Naive thymus-derived CD8-positive, alpha-beta T cell (primary cell): ENCODE measurements around the gene CASS4. TPM values are rescaled to one million over a fixed set of nuclear protein-coding genes. Genes with fewer than 3 reads are reported as not detected.

ENCODE experiments used
- ATAC-seq, 2 donors: fragments of 150-1000 bp; cut with Tn5 transposase in 1 of 2; sonication (Bioruptor Pico), chemical (Tn5 transposase) in 1 of 2; 1 replicate in 1 of 2; 2 replicates in 1 of 2; pipeline ENCODE4 v1.10.0; 2021; ENCODE audit warnings: mild to moderate bottlenecking in 2 of 2, moderate library complexity in 2 of 2
- POLR2A ChIA-PET: fragments of 350-600 bp; sonication (Branson Sonifier 250); formaldehyde crosslinking; loops from one replicate; lab custom pipeline; 2021; ENCODE audit warnings: antibody characterized with exemption; lab: Charles Lee
- DNase-seq, 10 donors: peaks; one replicate each; pipeline versions ENCODE4 v3.0.0 to v3.0.0-alpha.2; 2020 to 2022
- H3K27ac Mint-ChIP-seq, 10 donors: one replicate each; pipeline ENCODE4 v1.8.0; 2020 to 2022; ENCODE audit warnings: mild to moderate bottlenecking in 10 of 10, mixed read lengths in 10 of 10, moderate library complexity in 4 of 10, inconsistent platforms in 1 of 10
- H3K27me3 Mint-ChIP-seq, 5 donors: one replicate each; pipeline ENCODE4 v1.8.0; 2021 to 2022; ENCODE audit warnings: mixed read lengths in 5 of 5
- H3K36me3 Mint-ChIP-seq, 3 donors: one replicate each; pipeline ENCODE4 v1.8.0; 2020 to 2022; ENCODE audit warnings: mixed read lengths in 3 of 3, mild to moderate bottlenecking in 2 of 3, inconsistent platforms in 1 of 3
- H3K4me1 Mint-ChIP-seq, 4 donors: one replicate each; pipeline ENCODE4 v1.8.0; 2021 to 2022; ENCODE audit warnings: mixed read lengths in 4 of 4
- H3K4me3 Mint-ChIP-seq, 10 donors: one replicate each; pipeline ENCODE4 v1.8.0; 2020 to 2022; ENCODE audit warnings: mild to moderate bottlenecking in 10 of 10, mixed read lengths in 10 of 10, moderate library complexity in 6 of 10, inconsistent platforms in 1 of 10
- H3K9me3 Mint-ChIP-seq, 9 donors: one replicate each; pipeline ENCODE4 v1.8.0; 2020 to 2022; ENCODE audit warnings: mixed read lengths in 9 of 9, mild to moderate bottlenecking in 3 of 9, inconsistent platforms in 1 of 9, moderate library complexity in 1 of 9
- polyA plus RNA-seq, 3 donors: library from polyadenylated mRNA; unstranded; fragments of 300-500 nt; fragmentation: Illumina TruSeq; gene quantifications; one replicate each; pipeline ENCODE4 v1.2.3, GENCODE V29; 2021
- total RNA-seq, 8 experiments: library from RNA in 2 of 8; stranded (reverse) in 2 of 8; gene quantifications; one replicate each; pipeline ENCODE4 v1.2.3 and lab custom pipeline; 2021 to 2026

The CASS4 gene
- total and polyA plus RNA-seq, 5 experiments from 2014 or later, result 5.5 to 12.9 (median 11.2) TPM

- Mint-ChIP-seq H3K4me1 (peaks cover 43 to 73% (median 65%) of the 10 kb centered on the region in 4 donors), H3K4me3 (peak overlapping the region in 1 of 10 donors; percentile 15), H3K27ac (peak overlapping the region in 5 of 10 donors; percentile 19 to 93 (median 49)), H3K9me3 (no peaks in the 10 kb centered on the region), H3K27me3 (no peaks in the 10 kb centered on the region), H3K36me3 (peaks cover 0 to 40% (median 2%) of the 10 kb centered on the region in 3 donors)
- ATAC-seq, result no peak
- POLR2A ChIA-PET, result no interaction called here
- DNase-seq, result no peak
Measured at GRCh38 chr20:56433880-56434255, 21.8 kb downstream of the CASS4 start.

GRCh38 chr20:56437196-56437960 lies 25.3 kb downstream of the CASS4 start:
- Mint-ChIP-seq H3K4me3 (peak overlapping the region in 3 of 10 donors; percentile 12 to 49 (median 22)), H3K36me3 (peaks cover 0 to 34% (median 2%) of the 10 kb centered on the region in 3 donors), H3K27me3 (no peaks in the 10 kb centered on the region), H3K27ac (peak overlapping the region in 8 of 10 donors; percentile 10 to 92 (median 64)), H3K9me3 (no peaks in the 10 kb centered on the region), H3K4me1 (peaks cover 38 to 70% (median 64%) of the 10 kb centered on the region in 4 donors)
- ATAC-seq, result no peak
- no peak for DNase-seq
- POLR2A ChIA-PET, result interaction anchor here (0.7 to 1.7 kb wide), 3 partner anchors 15 to 42 kb away, joined by 3 to 4 read pairs (median 3); partner anchors contain the start of gene CASS4

- Mint-ChIP-seq H3K36me3 (peaks cover 0 to 27% (median 0%) of the 10 kb centered on the region in 3 donors), H3K4me3 (peak overlapping the region in 8 of 10 donors; percentile 21 to 72 (median 40)), H3K4me1 (peaks cover 37 to 69% (median 64%) of the 10 kb centered on the region in 4 donors), H3K27ac (peak overlapping the region in 9 of 10 donors; percentile 24 to 90 (median 75)), H3K9me3 (no peaks in the 10 kb centered on the region), H3K27me3 (no peaks in the 10 kb centered on the region)
- ATAC-seq, result no peak
- POLR2A ChIA-PET, result interaction anchor here (1.2 to 2.4 kb wide), 2 partner anchors 26 to 29 kb away, joined by 3 to 16 read pairs; partner anchors contain the start of gene CASS4
- DNase-seq, result no peak
Measured at GRCh38 chr20:56438284-56438683, 26.2 kb downstream of the CASS4 start.

DNA sequence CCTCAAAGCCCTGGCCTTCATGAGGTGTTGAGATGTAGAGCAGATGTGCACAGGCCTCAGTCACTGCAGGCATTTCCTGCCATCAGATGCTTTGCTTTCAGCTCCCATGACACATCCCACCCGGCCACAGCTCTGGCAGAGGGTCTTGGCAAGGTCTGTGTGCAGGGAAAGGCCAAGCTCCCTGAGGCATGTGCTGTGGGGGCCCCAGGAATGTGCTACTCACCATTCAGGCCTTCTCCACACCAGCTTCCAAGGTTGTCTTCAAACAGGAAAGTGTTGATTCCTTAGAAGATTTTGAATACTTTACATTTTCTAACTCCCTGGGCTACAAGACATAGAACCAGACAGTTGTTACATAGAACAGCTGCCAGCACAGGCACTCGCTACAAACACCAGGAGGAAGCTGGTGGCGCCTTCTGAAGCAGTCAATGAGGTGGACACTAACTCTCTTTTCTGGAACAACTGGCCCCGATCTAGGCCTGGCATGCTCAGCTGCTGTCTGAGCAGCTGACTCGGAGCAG lies 27.8 kb downstream of the CASS4 start:
- no peaks in the 10 kb centered on the region for H3K27me3 Mint-ChIP-seq
- peaks cover 36 to 67% (median 59%) of the 10 kb centered on the region in 4 donors for H3K4me1 Mint-ChIP-seq
- DNase-seq (peak in 1 of 10 donors; percentile 24), ATAC-seq (peak; percentile 14 to 39)
- peak overlapping the region; percentile 53 to 84 (median 73) for H3K4me3 Mint-ChIP-seq
- H3K27ac Mint-ChIP-seq, result peak overlapping the region; percentile 82 to 96 (median 92)
- no peaks in the 10 kb centered on the region for H3K9me3 Mint-ChIP-seq
- POLR2A ChIA-PET, result interaction anchor here (1.0 to 2.4 kb wide), 6 partner anchors 10 to 30 kb away, joined by 3 to 16 read pairs (median 8); partner anchors contain the start of gene CASS4
- peaks cover 0 to 21% (median 0%) of the 10 kb centered on the region in 3 donors for H3K36me3 Mint-ChIP-seq

DNA sequence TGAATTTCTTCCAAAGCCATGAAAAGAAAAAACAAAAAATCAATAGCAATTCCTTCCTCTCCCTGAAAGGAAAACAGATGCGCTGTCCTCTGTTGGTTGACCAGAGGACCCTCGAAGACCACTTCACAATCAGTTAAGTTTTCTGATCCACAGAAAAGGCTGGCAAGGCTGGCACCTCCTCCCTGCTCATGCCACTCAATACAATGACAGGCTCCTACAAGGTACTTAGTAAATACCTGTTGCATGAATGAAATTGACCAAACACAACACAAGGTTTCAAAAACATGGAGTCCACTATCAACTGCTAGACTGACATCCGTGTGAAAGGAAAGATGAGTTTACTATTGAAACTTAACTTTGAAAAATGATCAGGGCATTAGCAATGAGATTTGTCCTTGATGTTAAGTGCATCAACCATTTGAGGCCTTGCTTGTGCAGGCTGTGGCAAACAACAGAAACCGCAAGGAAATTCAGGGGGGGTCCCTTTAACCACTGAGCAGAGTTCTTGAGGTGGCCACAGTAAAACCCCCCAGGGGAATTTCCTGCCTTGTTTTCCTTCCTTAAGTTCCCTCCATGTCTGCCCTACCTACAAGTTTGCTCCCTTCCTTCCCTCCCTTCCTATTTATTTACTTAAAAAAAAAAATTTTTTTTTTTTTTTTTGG lies 28.4 kb downstream of the CASS4 start:
- H3K27ac Mint-ChIP-seq, result peak overlapping the region; percentile 82 to 96 (median 92)
- DNase-seq (peak; percentile 17 to 80 (median 63)), ATAC-seq (peak; percentile 77 to 84)
- H3K9me3 Mint-ChIP-seq, result no peaks in the 10 kb centered on the region
- H3K27me3 Mint-ChIP-seq, result no peaks in the 10 kb centered on the region
- peaks cover 37 to 68% (median 59%) of the 10 kb centered on the region in 4 donors for H3K4me1 Mint-ChIP-seq
- POLR2A ChIA-PET, result interaction anchor here (1.0 to 2.4 kb wide), 7 partner anchors 8 to 31 kb away, joined by 3 to 16 read pairs (median 5); partner anchors contain the start of gene CASS4
- H3K36me3 Mint-ChIP-seq, result peaks cover 0 to 23% (median 3%) of the 10 kb centered on the region in 3 donors
- peak overlapping the region; percentile 53 to 84 (median 73) for H3K4me3 Mint-ChIP-seq

DNA sequence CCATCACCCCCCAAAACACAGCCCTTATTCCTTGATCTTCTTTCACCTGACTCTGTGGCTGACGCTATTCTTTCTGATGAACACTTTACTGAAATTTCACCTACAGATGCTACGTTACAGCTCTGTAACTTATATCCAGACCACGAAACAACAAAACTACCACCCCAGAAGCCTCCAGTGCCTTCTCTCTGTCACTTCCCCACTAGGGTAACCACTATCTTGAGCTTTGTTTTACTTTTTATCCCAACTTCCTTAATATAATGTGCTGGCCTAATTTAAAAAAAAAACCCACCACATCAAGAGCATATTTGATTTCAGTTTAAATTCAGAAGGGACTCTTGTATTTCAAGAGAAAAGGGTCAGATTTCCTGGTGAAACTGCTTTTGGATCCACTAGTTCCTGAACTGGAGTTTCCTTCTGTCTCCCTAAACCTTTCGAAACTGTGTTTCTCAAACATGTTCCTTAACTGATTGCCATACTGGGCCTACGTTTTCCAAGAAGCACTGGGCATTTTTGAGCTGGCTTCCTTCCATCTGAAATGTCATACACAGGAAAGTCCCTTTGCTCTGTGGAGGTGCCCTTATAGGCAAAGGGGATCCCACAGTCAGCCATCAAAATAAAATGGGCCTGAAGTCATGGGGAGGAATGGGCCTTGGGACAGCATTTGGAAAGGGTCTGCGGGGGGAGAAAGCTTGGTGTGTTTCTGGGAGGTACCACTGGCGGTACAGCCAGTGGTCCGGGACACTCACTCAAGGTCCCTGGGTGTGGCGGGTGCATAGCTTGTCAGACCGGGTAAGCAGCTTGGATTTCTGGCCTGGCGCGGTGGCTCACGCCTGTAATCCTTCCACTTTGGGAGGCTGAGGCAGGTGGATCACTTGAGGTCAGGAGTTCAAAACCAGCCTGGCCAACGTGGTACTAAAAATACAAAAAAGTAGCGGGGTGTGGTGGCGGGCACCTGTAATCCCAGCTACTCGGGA lies 30.6 kb downstream of the CASS4 start:
- peak overlapping the region; percentile 67 to 90 (median 80) for H3K27ac Mint-ChIP-seq
- peak in 2 of 10 donors; percentile 35 to 49 for DNase-seq
- H3K4me3 Mint-ChIP-seq, result peak overlapping the region; percentile 3 to 77 (median 40)
- POLR2A ChIA-PET, result interaction anchor here (0.6 to 2.0 kb wide), 7 partner anchors 10 to 29 kb away, joined by 3 to 8 read pairs (median 5); partner anchors contain the start of gene RTF2
- peaks cover 30 to 59% (median 52%) of the 10 kb centered on the region in 4 donors for H3K4me1 Mint-ChIP-seq
- no peaks in the 10 kb centered on the region for H3K9me3 Mint-ChIP-seq
- ATAC-seq, result peak; percentile 27 to 66
- no peaks in the 10 kb centered on the region for H3K27me3 Mint-ChIP-seq
- peaks cover 0 to 32% (median 6%) of the 10 kb centered on the region in 3 donors for H3K36me3 Mint-ChIP-seq

- Mint-ChIP-seq H3K9me3 (no peaks in the 10 kb centered on the region), H3K4me3 (peak overlapping the region in 3 of 10 donors; percentile 11 to 22 (median 18)), H3K27me3 (no peaks in the 10 kb centered on the region), H3K36me3 (peaks cover 6 to 35% (median 10%) of the 10 kb centered on the region in 3 donors), H3K27ac (peak overlapping the region; percentile 20 to 90 (median 83)), H3K4me1 (peaks cover 28 to 47% (median 40%) of the 10 kb centered on the region in 4 donors)
- POLR2A ChIA-PET, result interaction anchor here (1.3 to 2.0 kb wide), 2 partner anchors 21 to 31 kb away, joined by 4 to 8 read pairs; no protein-coding TSS in a partner anchor
- ATAC-seq (no peak), DNase-seq (no peak)
Measured at GRCh38 chr20:56443654-56444540, 31.8 kb downstream of the CASS4 start.

DNA sequence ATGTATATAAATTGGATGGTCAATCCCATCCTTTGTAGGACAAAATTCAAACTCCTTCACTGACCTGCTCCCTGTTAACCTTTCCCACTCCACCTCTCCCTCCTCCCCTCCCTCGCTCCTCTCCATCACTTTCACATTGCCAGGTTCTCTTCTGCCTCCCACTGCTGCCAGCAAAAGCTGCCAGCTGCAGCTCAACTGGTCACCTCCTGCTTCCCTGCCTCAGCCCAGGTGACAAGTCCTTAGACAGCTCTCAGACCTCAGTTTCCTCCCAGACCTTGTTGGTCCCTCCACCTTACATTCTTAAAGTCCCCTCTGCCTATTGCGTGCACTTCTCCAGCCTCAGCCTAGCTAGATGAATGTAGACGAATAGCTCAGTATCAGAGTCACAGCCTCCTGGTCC lies 33.1 kb downstream of the CASS4 start:
- H3K27me3 Mint-ChIP-seq, result no peaks in the 10 kb centered on the region
- no peak for DNase-seq
- POLR2A ChIA-PET, result no interaction called here
- H3K27ac Mint-ChIP-seq, result peak overlapping the region in 6 of 10 donors; percentile 8 to 88 (median 30)
- peaks cover 23 to 40% (median 30%) of the 10 kb centered on the region in 4 donors for H3K4me1 Mint-ChIP-seq
- ATAC-seq, result no peak
- no peak overlapping the region for H3K4me3 Mint-ChIP-seq
- H3K9me3 Mint-ChIP-seq, result no peaks in the 10 kb centered on the region
- peaks cover 6 to 43% (median 13%) of the 10 kb centered on the region in 3 donors for H3K36me3 Mint-ChIP-seq

- DNase-seq, result no peak
- POLR2A ChIA-PET, result no interaction called here
- Mint-ChIP-seq H3K9me3 (no peaks in the 10 kb centered on the region), H3K27ac (peak overlapping the region in 7 of 10 donors; percentile 8 to 88 (median 41)), H3K4me3 (no peak overlapping the region), H3K36me3 (peaks cover 6 to 47% (median 16%) of the 10 kb centered on the region in 3 donors), H3K4me1 (peaks cover 19 to 35% (median 26%) of the 10 kb centered on the region in 4 donors), H3K27me3 (no peaks in the 10 kb centered on the region)
- no peak for ATAC-seq
Measured at GRCh38 chr20:56445540-56445939, 33.5 kb downstream of the CASS4 start.

- Mint-ChIP-seq H3K27ac (peak overlapping the region in 4 of 10 donors; percentile 11 to 69 (median 44)), H3K36me3 (peaks cover 12 to 63% (median 29%) of the 10 kb centered on the region in 3 donors), H3K27me3 (no peaks in the 10 kb centered on the region), H3K4me3 (no peak overlapping the region), H3K4me1 (peaks cover 9 to 25% (median 19%) of the 10 kb centered on the region in 4 donors), H3K9me3 (no peaks in the 10 kb centered on the region)
- POLR2A ChIA-PET, result interaction anchor here (1.2 kb wide), 1 partner anchor 35 kb away, joined by 3 read pairs; the partner anchor contains the start of gene CASS4
- DNase-seq (no peak), ATAC-seq (no peak)
Measured at GRCh38 chr20:56447227-56447626, 35.2 kb downstream of the CASS4 start.
